ENCODE measurements around the gene NR2F1-AS1.

NR2F1-AS1 gene

DNA sequence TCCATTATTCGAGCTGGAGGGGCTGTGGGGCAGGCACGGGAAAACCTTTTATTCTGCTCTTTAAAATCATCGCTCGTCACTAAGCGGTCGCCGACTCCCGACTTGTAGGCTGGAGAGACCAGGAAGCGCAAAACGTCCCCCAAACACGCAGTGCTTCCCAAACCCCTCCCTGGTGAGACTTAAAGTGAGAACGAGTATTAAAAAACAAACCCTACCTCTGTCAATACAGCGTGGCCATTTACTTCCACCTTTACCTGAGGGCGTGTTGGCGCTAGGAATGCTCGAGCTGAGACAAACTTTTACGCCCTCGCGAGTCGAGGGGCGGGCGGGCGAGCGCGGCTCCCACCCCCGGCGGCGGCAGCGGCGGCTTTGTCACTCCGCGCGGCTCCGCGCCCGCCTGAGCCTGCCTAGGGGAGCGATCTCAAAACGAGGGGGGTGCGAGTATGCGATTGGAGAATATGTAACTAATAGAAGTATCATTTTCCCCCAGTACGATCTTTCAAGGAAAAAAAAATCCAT is at the start of gene NR2F1-AS1:
Gene NR2F1-AS1, minus strand, starts transcription at position 293 of the 519 bp plus-strand sequence.
- no peak for FAIRE-seq

DNA sequence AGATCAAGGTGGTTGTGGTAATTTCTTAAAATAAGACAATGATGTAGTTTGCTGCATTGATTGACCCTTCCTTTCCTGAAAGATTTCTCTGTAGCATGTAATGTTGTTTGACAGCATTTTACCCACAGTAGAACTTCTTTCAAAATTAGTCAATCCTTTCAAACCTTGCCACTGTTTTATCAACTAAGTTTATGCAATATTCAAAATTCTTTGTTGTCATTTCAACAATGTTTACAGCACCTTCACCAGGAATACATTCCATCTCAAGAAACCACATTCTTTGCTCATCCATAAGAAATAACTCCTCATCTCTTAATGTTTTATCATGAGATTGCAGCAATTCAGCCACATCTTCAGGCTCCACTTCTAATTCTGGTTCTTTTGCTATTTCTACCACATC is 45.8 kb upstream of the NR2F1-AS1 start:
- FAIRE-seq, result no peak
- no peak for DNase-seq (ENCODE audit: insufficient read length, low spot score)

More for the DNA sequence above, at the start of gene NR2F1-AS1:
- peak; percentile 11 for DNase-seq (ENCODE audit: insufficient read length, low spot score)

DNA sequence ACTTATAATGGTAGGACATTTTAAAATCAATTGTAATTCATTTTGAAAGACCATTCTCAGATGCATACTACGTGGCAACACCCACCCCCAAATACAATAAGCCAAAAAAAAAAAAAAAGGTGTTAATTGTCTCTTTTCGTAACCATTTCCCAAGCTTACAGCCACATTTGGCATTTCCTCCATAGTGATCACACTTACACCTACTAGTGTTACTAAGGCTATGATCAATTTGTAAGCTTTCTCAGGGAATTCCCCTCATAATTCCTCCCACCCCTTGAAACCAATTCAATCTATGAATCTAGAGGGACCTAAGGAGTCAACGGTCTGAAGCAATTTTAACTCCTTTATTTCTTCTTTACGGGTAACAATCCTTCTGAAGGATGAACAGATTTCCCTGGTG is 42.1 kb upstream of the NR2F1-AS1 start:
- no peak for DNase-seq (ENCODE audit: insufficient read length, low spot score)
- FAIRE-seq, result no peak

DNA sequence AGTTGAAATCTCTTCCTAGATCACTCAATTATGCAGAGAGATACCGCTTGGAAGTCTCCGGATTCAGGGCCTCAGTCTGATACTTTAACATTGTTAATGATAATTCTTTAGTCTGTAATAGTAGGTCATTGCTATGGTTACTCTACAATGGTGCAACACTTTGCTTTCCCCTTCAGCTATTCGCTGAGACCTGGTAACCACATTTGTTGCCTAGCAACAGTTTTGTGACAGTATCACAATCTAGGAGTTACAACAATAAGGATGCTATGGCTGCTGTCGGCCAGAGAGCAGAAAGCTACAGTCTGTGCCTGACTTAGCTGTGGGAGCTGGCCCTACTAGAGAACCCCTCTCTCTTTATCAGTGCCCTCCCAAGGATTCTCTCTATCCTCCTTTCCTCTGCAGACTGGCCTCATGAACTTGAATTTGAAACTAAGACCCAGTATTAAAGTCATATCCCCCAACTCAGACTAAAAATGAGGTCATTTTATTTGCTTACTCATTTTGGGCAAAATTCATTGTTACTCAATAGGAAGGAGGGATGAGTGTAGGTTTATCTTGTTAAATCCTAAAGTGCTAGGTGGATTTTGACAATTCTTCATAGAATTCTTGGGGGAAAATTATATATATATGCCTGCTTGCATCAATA is 41.3 kb upstream of the NR2F1-AS1 start:
- DNase-seq (ENCODE audit: insufficient read length, low spot score) (no peak), FAIRE-seq (no peak)

DNA sequence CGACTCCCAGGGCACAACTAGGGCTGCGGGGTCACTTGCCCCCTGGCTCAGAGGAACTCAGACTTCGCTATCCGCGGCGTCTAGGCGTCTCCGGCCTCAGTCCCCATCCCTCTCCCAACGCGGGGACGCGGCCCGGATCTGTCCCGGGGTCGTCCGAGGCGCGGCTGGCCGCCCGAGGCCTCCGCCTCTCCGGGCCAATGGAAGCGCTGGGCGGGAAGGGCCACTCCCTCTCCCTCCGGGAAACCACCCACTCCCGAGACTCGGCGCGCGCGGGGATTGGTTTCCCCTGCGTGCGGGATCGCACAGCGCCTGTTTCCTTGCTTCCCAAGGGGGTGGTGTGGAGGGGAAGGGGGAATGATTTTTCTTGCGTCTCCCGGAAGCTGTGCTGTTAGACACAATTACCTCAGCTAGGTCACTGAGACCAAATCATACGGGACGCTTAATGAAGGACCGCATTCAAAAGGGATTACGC is 40.3 kb upstream of the NR2F1-AS1 start:
- peak; percentile 66 for DNase-seq (ENCODE audit: insufficient read length, low spot score)
- FAIRE-seq, result peak; percentile 72

DNA sequence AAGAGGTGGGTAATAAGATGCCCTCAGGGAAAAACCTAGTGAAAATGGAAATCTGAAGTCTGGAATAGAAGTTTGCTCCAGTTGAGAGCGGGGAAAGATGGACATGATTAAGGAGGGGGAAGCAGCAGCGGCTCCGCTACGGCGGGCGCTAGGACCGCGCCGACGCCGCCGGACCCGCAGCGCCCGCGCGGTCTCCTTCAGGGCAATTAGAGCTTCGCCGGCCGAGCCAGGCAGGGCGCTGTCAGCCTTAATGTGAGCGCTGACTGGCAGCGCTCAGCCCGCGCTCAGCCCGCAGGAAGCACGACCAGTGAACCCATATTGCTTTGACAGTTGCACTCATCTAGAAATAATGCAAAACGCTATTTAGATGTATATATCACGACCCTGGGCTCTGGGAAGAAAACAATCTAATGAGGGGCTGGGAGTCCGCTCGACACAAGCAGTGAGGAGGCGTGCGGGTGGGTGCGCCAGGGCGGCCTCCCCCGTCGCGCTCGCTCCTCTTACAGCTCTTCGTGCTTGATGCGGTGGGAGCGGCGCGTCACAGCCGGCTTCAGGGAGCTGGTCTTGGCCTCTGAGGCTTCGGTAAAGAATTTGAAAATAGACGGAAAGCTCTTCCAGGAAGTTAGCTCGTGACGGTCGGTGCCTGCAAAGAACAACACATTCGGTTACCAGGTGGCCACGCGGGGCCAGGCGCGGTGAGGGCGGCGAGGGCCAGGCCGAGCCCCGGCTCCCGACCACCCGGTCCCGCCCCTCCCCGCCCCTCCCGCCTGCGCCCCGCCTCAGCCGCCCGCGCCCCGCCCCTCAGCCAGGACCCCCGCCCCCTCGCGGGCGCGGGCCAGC is 39.7 kb upstream of the NR2F1-AS1 start:
- FAIRE-seq, result no peak

DNA sequence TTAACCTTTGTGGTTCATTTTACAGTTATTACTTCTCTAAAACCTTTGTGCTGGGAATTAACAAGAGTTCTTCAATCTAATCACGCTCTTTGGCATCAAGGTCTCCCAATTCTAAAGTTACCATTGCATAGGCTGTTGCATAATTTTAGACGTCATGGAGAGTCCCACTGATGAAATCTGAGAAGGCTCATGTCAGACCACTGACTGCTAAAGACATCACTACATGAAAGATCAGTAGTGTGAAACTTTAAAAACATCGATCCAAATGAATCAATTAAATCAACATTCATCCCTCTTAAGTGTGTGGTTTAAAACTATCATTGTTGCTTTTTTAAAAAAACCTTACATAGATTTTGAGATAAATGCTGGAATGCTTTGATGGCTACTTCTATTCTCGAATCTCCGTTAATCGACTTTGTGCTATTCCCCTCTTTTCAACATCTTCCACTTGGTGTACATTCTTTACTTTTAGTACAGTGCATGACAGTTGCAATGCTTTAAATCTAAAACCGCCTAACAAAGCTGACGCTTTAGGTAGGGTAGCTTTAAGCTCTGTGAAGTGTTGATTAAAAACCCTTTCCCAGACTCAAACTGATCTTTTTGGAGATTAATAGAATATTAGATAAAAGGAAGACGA is 35.6 kb upstream of the NR2F1-AS1 start:
- DNase-seq (ENCODE audit: insufficient read length, low spot score), result no peak
- no peak for FAIRE-seq

More for the DNA sequence above, 39.7 kb upstream of the NR2F1-AS1 start:
- DNase-seq (ENCODE audit: insufficient read length, low spot score), result peak; percentile 66

DNA sequence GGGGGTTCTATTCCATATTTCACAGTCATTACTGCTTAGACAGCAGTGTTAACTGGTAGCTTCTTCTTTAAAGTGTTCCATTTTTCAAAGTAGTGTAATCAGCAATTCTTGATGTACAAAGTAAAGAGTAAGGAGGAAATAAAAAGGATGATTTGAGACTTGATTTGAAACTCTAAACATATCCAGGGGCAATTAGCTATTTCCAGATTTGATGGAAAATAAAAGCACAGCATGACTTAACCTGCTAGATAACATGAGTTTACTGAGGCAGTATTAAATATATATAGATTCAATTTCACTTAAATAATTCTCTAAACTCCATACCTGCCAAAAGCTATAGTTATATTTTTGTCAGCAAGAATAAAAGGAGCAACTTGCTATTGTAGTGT is 31.8 kb upstream of the NR2F1-AS1 start:
- FAIRE-seq, result no peak
- DNase-seq (ENCODE audit: insufficient read length, low spot score), result no peak

DNA sequence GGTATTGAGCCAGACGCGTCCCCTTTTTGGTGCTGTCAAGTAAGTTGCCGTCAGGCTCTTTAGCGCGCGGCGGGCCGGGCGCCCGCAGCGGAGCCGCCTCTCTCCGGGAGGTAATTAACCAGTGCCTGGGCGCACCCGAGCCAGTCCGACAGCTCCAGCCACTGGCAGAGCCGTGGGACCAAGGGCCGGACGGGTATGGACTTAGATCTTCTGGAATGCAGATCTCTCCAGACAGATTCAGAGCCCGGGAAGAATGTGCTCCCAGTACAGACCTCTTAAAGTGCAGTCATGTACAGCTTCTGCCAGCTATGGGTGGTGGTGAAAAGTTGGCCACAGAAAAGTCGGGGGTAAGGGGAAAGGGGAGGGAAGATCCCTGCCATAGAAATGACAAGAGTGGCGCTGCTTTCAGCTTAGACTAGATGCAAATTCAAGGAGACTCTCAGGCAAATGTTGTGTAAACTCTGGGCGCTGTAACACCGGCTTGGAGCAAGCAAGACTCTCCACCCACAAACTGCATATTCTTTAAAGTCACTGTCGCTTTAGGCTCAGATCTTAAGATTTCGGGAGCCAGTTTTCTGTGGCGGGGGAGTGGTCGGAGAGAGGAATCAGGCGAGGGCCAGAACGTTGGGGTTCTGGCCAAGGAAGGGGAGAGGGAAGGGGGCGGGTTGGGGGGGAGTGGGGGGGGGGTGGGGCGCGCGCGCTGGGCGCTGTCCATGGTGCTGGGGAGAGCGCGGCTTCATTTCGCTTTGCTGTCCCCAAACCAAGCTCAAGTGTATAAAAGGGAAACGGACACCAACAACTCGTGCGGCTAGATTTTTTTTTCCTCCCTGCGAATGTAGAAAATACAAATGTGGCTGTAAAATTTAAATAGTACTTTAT is 31.2 kb upstream of the NR2F1-AS1 start:
- DNase-seq (ENCODE audit: insufficient read length, low spot score) (peak; percentile 18), FAIRE-seq (no peak)

DNA sequence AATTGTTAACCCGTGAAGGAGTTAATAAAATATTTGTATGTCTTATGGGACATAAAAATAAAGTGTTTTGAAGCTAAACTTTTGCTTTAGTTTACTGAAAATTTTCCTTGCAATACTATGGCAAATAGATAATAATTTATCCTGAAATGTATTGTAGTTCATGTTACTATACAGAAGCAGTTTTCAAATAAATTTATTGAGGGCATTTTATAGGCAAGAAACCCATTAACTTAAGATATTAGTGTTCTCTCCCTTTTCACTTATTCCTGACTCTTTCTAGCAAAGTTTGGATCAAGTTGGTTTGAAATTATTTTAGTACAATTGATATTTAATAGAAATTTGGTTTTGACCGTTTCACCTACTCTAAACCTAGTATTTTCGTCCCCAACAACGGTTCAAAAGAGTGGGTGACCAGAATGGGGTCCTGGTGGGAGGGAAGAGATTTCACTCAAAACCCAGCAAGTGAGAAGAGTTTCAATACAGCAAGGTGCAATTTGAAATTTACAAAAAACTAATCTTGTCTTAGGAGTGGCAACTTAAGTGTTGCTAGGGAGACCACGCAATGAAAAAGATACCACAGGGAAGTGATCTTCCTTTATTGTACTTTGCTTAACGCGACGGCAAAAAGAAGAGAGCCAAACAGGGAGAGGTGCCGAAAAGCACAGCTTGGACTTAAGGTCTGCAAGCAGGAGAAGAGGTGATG is 30.4 kb upstream of the NR2F1-AS1 start:
- no peak for FAIRE-seq
- no peak for DNase-seq (ENCODE audit: insufficient read length, low spot score)

DNA sequence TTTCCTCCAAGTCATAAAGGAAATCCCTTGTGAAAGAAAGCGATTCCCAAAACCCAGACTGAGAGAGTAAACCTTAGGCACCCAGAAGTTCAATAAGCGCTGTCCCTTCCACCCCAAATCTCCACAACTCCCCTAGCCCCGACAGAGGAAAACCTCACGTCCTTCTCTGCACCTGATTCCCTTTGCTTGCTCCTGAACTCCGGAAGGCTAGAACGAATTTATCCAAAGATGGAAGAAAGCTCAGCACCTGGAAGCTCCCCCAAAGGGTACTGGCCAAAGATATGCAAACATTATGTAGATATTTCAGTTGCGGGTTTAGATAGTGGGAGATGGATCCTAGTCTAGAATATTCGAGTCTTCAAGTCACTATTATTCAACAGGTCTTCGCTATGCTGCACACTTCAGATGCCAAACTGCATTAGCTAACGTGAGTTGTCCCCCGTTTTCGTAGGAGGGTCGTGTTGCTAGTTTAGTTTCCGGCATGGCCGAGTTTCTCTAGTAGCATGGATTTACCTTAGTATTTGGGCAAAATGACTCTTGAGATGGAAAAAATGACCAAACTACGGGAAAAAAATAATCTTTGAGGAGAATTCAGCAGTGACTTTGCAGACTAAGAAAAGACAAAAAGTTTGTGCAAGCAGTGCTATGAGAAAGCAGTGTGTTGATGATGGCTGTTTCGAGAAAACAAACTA is 29.7 kb upstream of the NR2F1-AS1 start:
- DNase-seq (ENCODE audit: insufficient read length, low spot score) (no peak), FAIRE-seq (no peak)

DNA sequence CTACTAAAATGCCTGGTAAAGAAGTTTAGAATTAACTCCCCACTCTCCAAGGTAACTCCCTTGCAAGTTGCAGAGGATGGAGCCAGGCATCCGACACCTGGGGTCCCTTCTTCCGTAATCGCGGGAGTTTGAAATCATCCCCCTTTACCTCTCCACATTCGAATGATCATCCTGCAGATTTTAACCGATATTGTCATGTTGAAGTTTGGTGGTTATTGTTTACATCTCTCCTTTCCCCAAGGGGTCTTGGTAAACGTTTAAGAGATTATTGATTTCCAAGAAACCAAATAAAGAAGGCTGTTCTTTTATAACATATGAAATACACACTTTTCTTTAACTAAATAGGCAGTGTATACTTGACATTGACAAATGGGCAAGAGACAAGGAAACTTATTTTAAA is 28.7 kb upstream of the NR2F1-AS1 start:
- DNase-seq (ENCODE audit: insufficient read length, low spot score), result no peak
- FAIRE-seq, result no peak

DNA sequence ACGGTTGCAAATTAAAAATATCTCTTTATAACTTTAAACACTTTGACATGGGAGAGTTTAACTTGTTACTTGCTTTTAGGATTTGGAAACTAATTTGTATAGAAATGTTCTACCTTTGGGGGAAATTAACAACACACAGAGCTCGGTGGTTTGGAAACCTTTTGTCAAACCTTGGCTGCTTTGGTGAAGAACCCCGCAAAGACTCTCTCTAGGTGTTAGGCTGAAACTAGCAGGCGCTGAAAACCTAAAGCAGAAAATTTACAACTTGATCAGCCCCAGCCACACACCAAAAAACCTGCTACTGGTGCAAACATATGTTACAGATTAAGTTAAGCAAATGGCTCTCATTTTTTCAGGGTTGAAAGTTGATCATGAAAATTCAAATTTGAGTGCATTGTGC is 27.8 kb upstream of the NR2F1-AS1 start:
- DNase-seq (ENCODE audit: insufficient read length, low spot score) (no peak), FAIRE-seq (no peak)

DNA sequence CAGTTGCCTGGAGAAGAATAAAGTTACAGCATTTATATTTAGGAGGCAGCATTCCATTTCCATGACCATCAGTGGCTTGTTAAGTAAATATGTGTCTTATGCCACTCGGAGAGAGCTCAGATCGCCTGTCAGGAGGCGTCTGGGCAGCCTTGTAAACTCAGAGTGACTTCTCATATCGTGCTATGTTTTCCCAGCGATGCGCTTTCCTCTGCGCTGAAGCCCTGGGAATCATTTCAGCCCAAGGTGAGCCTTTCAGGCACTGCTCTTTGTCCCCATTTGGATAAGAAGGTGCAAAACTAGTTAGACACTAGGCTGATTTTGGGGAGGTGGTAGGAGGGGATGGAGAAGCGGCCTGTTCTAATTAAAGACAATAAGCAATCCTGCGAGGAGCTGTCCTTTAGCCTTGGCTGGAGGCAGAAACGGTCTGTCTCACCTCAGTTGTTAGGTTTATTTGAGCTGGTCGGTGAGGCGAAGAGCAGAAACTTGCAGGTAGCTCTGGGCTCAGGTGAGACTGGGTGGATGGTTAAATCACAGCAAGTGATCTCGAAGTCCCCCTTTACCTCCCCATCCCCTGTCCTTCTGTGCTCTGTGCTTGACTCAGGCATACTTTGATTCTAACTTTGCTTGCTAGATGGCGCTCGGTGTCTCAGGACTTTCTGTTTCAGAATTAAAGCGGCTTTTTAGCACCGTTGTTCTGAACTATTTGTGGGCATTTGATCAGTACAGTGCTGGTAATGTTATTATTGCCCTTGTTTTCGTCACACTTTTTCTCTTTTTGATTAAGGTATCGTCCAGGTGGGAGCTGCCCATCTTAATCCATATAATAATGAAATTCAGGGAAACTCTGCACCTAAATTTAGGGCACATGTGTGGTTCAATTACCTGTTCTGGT is 26.6 kb upstream of the NR2F1-AS1 start:
- DNase-seq (ENCODE audit: insufficient read length, low spot score) (peak; percentile 33), FAIRE-seq (peak; percentile 57)

DNA sequence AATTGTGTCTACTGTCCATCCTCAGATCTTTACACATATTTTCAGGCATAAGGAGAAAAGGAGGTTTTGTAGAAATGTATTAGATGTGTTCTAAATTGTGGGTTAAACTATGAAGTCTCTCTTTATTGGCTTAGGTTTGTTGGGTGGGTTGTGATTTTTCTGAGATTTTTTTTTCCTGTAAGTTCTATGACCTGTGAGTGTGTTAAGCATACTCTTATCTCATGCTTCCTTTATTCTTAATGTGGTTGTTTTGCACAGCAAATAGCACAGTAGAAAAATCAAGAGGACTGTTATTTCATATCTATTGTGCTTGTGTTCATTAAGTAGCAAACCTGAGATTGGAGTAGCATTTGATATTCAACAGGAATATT is 25.3 kb upstream of the NR2F1-AS1 start:
- FAIRE-seq (no peak), DNase-seq (ENCODE audit: insufficient read length, low spot score) (no peak)

DNA sequence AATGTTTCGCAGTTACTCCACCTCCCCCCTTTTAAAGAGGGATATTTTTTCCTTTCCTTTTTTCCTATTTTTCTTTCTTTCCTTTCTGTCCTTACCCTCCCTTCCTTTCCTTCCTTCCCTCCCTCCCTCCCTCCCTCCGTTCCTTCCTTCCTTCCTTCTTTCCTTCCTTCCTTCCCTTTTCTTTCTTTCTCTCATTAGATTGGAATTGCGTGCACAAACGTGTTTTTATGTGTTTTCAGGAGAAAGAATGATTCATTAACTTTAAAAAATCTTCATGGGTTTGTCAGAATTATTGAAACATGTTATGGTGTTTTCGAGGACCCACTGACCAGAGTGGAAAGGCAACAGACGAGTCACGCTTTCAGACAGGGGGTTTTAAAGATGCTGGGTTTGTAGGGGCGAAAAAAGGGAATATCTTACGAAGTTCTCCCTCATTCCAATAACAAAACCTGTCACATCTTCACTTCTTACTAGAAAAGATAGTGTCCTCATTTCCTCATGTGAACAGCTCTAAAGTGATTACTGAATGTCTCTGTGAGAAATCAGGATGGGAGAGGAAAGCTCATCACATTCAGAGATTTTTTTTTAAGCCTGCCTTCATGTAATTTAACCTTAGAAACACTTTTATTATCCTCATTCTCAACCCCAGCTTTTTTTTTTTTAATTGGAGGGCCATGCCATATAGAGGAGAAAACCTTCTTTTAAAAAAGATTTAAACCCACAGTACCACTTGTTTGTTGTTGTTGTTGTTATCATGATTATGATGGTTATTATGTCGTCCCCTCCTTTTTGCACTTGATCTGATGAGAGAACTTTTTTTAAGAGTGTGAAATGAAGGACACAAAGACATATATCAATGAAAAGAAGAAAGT is 23.9 kb upstream of the NR2F1-AS1 start:
- DNase-seq (ENCODE audit: insufficient read length, low spot score), result no peak
- no peak for FAIRE-seq
